ENCODE data around the gene CRHR1. TPM values are rescaled to one million over a fixed set of nuclear protein-coding genes. Genes with fewer than 3 reads are reported as not detected.

The CRHR1 gene
- total RNA-seq, 1 experiment from 2014 or later, result 1.6 TPM

GRCh38 chr17:45813048-45813725 lies 29.1 kb downstream of the CRHR1 start:
- H3K27me3 Mint-ChIP-seq (ENCODE audit: low read depth), result no peaks in the 10 kb centered on the region; the same call in 1 of the 2 replicates
- H3K36me3 Mint-ChIP-seq, result no peaks in the 10 kb centered on the region
- no peak for TF ChIP-seq MYBL2 (CRISPR knock-in tag; IDR thresholded peaks at IDR 0.05)
- no peak for TF ChIP-seq TCF7 (CRISPR knock-in tag; IDR thresholded peaks at IDR 0.05; ENCODE audit: low read depth)
- TF ChIP-seq, protein P1, sequence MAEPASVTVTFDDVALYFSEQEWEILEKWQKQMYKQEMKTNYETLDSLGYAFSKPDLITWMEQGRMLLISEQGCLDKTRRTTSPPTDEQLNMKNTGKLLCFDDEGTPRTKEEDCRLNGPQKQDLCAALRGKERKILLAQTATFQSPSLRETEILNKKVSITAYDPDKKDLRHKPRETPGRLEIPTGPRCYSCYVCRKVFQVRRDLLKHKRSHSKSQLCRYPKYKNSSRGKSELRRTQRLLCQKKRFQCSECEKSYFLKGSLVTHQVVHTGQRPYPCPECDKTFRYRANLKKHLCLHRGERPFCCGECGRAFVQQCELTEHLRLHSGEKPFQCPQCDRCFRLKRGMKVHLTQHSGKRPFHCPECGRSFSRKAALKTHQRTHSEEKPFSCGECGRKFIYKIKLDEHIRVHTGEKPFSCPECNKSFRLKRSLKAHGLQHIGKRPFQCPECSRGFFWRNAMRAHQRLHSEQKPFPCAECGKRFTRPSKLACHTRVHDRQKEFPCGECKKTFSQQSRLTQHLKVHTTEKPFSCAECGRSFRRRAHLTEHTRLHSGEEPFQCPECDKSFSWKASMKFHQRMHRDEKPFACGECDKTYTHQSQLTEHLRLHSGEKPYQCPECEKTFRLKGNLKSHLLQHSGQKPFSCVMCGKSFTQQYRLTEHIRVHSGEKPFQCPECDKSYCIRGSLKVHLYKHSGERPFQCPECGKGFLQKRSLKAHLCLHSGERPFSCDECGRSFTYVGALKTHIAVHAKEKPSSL (CRISPR knock-in tag; conservative IDR thresholded peaks at IDR 0.05), result no peak
- TF ChIP-seq ZNF423 (CRISPR knock-in tag; IDR thresholded peaks at IDR 0.05), result no peak
- no peak for TF ChIP-seq ZNF396 (CRISPR knock-in tag; IDR thresholded peaks at IDR 0.05; ENCODE audit: borderline replicate concordance)
- TF ChIP-seq, protein P2, sequence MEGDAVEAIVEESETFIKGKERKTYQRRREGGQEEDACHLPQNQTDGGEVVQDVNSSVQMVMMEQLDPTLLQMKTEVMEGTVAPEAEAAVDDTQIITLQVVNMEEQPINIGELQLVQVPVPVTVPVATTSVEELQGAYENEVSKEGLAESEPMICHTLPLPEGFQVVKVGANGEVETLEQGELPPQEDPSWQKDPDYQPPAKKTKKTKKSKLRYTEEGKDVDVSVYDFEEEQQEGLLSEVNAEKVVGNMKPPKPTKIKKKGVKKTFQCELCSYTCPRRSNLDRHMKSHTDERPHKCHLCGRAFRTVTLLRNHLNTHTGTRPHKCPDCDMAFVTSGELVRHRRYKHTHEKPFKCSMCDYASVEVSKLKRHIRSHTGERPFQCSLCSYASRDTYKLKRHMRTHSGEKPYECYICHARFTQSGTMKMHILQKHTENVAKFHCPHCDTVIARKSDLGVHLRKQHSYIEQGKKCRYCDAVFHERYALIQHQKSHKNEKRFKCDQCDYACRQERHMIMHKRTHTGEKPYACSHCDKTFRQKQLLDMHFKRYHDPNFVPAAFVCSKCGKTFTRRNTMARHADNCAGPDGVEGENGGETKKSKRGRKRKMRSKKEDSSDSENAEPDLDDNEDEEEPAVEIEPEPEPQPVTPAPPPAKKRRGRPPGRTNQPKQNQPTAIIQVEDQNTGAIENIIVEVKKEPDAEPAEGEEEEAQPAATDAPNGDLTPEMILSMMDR (IDR thresholded peaks at IDR 0.05), result peak; percentile 59; the same call in 1 of the 2 replicates
- no peak for TF ChIP-seq ZBTB43 (CRISPR knock-in tag; IDR thresholded peaks at IDR 0.05)
- TF ChIP-seq, protein P3, sequence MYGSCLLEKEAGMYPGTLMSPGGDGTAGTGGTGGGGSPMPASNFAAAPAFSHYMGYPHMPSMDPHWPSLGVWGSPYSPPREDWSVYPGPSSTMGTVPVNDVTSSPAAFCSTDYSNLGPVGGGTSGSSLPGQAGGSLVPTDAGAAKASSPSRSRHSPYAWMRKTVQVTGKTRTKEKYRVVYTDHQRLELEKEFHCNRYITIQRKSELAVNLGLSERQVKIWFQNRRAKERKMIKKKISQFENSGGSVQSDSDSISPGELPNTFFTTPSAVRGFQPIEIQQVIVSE (CRISPR knock-in tag; IDR thresholded peaks at IDR 0.05; ENCODE audit: borderline replicate concordance), result no peak
- TF ChIP-seq, protein P4, sequence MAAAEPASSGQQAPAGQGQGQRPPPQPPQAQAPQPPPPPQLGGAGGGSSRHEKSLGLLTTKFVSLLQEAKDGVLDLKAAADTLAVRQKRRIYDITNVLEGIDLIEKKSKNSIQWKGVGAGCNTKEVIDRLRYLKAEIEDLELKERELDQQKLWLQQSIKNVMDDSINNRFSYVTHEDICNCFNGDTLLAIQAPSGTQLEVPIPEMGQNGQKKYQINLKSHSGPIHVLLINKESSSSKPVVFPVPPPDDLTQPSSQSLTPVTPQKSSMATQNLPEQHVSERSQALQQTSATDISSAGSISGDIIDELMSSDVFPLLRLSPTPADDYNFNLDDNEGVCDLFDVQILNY (CRISPR knock-in tag; IDR thresholded peaks at IDR 0.05), result no peak
- no peak for TF ChIP-seq ZNF138 (CRISPR knock-in tag; conservative IDR thresholded peaks at IDR 0.05)
- no peak for TF ChIP-seq CREB1 (CRISPR knock-in tag; IDR thresholded peaks at IDR 0.05)
- no peak for TF ChIP-seq ZNF416 (CRISPR knock-in tag; IDR thresholded peaks at IDR 0.05)
- TF ChIP-seq PRDM15 (CRISPR knock-in tag; IDR thresholded peaks at IDR 0.05), result peak; percentile 56; the same call in 1 of the 2 replicates
- peak overlapping the region; percentile 53 for H3K4me3 Mint-ChIP-seq
- no peaks in the 10 kb centered on the region for H3K9me3 Mint-ChIP-seq
- CTCF ChIA-PET, result interaction anchor here (0.5 to 8.4 kb wide), 41 partner anchors 10 to 455 kb away, joined by 3 to 103 read pairs (median 5); partner anchors contain the start of genes CRHR1, MAPT and SPPL2C
- DNase-seq (ENCODE audit: low spot score), result peak; percentile 82
- peaks cover 14% of the 10 kb centered on the region for H3K4me1 Mint-ChIP-seq
- H3K27ac Mint-ChIP-seq, result no peak overlapping the region
- ATAC-seq, result peak; percentile 89
- POLR2A ChIA-PET, result no interaction called here
